GM18498 (cell line): ENCODE results near the gene HHATL.
A peak's percentile ranks its signal among the peaks of the same experiment; 100 is the strongest.

Source experiments
- ATAC-seq: cut with Tn5 transposase; IDR thresholded peaks from one replicate; pipeline ENCODE4 v1.9.1; 2021; ENCODE audit warnings: mild to moderate bottlenecking, moderate library complexity; ENCODE audit not compliant: unreplicated experiment

The HHATL gene

GRCh38 chr3:42654331-42655201, 48.0 kb downstream of the HHATL start:
- peak; percentile 38 for ATAC-seq

DNA sequence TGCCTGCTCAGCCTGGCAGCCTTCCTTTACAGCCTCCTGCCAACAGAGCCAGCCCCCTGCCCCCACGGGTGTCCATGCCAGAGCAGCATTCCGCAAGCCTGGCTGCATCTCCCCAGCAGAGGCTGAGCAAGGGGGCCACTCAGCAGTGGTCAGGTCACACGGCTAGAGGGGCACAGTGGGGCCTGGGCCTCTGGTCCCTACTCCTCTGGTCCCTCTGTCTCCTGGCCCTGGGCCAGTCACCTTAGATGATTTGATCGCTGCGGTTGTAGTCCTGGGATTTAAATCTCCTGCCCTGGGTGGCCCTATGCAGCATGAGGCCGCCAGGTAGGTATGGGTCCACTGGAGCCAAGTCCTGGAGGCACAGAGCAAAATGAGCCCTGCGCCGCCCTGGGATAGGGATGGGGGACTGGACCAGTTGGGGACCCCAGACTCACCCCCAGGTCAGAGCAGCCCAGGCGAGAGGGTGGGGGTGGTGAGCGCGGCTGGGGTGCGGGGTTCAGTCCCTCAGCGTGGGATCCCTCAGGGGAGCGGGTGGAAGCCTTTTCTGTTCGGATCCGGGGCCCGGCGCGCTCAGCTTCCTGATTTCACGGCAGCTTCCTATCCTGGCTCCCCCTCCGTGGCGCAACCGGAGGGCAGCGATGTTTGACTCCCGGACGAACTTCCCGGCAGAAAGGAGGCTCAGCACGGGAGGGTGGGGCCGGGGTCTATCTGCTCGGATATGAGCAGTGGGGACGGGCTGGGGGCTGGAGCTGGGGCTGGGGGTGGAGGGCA, 48.9 kb downstream of the HHATL start, which contains the start of gene ZBTB47:
Gene ZBTB47 (plus strand): TSS at position 138 of the 771 bp plus-strand sequence. CDS start 4,659 bp downstream, outside the sequence.
- ATAC-seq = peak; percentile 8

GRCh38 chr3:42653303-42653559, 49.4 kb downstream of the HHATL start:
- ATAC-seq = no peak

DNA sequence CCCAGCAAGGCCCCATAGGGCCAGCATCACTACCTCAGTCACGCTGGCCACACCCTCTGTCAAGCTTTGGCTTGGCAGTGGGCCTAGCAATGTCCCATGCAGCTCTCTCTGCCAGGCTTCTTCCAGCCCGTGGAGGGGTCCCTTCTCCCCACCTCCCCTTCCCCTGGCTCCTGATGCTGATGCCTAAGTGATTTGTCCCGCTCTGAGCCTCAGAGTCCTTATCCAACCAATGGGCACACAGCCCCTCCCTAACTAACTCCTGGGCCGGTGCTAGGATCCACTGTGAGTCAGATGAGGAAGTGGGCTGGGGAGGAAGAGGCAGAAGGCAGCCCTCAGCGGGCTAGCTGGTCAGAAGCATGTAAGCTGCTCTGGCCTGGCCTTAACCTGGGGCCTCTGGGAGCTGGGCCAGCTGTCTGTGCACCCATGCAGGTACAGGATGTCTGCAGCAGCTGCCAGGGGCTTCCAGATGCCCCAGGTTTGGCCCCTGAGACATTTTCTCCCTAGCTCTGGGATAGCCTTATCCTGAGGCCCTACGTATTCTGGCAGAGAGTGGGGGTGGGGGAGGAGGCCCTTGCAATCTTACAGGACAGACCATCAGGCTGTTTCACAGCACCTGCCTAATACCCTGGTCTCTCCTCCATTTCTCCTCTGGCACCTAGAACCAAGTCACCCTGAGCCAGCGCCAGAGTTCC, 49.8 kb downstream of the HHATL start:
- ATAC-seq = peak; percentile 58

DNA sequence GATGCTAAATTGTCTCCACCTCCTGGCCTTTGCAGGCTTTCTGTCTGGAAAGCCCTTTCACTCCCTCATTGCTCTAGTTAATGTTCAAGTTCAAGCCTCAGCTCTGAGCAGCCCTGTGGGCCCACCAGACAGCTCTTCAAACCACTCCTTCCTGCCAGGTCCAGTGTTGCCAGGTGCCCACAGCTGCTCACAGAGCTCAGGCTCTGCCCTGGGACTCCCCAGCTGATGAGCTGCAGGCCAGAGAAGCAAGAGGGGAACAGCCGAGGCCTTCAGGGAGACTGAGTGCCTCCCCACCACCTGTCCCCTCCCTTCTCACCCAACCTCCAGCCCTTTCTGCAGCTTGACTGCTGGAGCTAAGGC, 50.4 kb downstream of the HHATL start:
- ATAC-seq = peak; percentile 14

DNA sequence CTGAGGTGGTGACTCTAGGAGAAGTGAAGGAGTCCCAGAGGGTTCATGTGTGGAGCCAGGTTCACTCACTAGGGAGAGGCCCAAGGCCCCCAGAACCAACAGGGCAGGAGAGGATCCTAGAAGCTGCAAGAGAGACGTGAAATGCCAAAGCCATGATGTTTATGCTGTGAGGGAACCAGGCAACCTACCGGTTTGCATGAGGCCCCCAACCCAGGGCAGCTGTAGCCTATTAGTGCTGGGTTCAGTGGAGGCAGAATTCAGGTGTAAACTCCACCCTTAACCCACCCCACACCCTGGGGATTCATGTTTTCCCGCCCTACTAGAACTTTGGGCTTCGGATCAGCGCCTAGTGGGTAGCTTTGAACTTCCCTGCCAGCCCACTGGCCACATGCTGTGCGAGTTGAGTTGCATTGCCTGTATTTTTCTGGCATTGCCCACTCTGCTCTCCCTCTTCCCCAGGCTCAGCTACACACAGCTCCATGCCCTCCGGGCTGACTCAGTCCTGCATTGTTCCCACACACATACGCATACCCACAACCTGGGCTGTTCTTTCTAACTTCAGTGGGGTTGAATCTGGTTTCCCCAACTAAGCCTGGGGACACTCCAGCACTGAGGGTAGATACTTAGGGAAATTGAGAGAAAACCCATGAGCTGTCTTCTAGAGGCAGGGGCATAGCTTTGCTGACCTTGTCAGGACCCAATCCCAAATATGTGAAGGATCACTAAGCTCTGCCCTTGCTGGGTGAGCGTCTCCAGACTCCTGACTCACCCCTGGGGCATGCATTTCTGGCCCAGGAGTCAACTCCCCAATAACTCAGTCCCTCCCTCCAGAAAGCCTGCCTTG, 51.1 kb downstream of the HHATL start:
- ATAC-seq = no peak

- no peak for ATAC-seq
Measured at GRCh38 chr3:42649783-42650182, 52.8 kb downstream of the HHATL start.

- ATAC-seq = no peak
Measured at GRCh38 chr3:42649006-42649405, 53.6 kb downstream of the HHATL start.

DNA sequence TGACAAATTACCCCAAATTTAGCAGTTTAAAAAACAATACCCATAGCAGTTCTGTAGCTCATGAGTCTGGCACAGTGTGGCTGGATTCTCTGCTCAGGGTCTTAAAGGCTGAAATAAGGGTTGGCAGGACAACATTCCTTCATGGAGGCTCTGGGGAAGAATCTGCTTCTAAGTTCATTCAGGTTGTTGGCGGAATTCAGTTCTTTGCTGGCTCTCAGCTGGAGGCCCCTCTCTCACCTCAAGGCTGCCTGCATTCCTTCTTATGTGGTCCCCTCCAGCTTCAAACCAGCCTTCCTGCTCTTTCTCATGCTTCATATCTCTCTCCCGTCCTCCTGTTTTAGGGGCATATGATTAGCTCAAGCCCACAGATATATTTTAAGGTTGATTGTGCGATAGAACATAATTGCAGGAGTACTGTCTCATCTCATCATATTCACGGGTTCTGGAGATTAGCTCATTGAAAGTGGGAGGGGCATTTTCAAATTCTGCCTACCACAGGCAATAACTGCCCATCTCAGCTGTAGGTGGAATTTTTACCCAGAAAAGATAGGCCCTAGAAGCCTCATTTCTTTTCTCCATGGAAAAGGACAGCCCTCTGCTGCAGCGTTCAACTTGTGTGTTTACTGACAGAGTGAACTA, 54.7 kb downstream of the HHATL start:
- no peak for ATAC-seq
